Ishikawa (cell line): ENCODE measurements around the gene SAXO2.

ENCODE experiments used
- CEBPB ChIP-seq: IDR thresholded peaks from 2 replicates; pipeline ENCODE4 v1.6.1; 2012
- CREB1 ChIP-seq: IDR thresholded peaks from 2 replicates; pipeline ENCODE4 v1.6.1; 2012; ENCODE audit warnings: low read depth
- EGR1 ChIP-seq: IDR thresholded peaks from 2 replicates; pipeline ENCODE4 v1.6.1; 2012
- EP300 ChIP-seq: IDR thresholded peaks from 2 replicates; pipeline ENCODE4 v1.6.1; 2012; ENCODE audit warnings: borderline replicate concordance
- FOXM1 ChIP-seq: IDR thresholded peaks from 2 replicates; pipeline ENCODE4 v1.6.1; 2012; ENCODE audit warnings: low read depth, borderline replicate concordance
- NFIC ChIP-seq: IDR thresholded peaks from 2 replicates; pipeline ENCODE4 v1.6.1; 2012
- RAD21 ChIP-seq: IDR thresholded peaks from 2 replicates; pipeline ENCODE4 v1.6.1; 2012; ENCODE audit warnings: low read depth
- REST ChIP-seq: IDR thresholded peaks from 2 replicates; pipeline ENCODE4 v1.6.1; 2012; ENCODE audit warnings: low read depth, mild to moderate bottlenecking
- TAF1 ChIP-seq: IDR thresholded peaks from 2 replicates; pipeline ENCODE4 v1.6.1; 2012; ENCODE audit warnings: low read depth, mild to moderate bottlenecking
- TCF12 ChIP-seq: IDR thresholded peaks from 2 replicates; pipeline ENCODE4 v1.6.1; 2012; ENCODE audit warnings: low read depth
- TEAD4 ChIP-seq: IDR thresholded peaks from 2 replicates; pipeline ENCODE4 v1.6.1; 2012
- YY1 ChIP-seq: IDR thresholded peaks from 2 replicates; pipeline ENCODE4 v1.6.1; 2012; ENCODE audit warnings: low read depth
- ZBTB7A ChIP-seq: IDR thresholded peaks from 2 replicates; pipeline ENCODE4 v1.6.1; 2012; ENCODE audit warnings: low read depth
- TF ChIP-seq, protein P1 (sequence below): IDR thresholded peaks from 2 replicates; pipeline ENCODE4 v1.6.1; 2012
- TF ChIP-seq, protein P2 (sequence below): IDR thresholded peaks from 2 replicates; pipeline ENCODE4 v1.6.1; 2012

The SAXO2 gene

GRCh38 chr15:82294061-82294690 is 31.6 kb downstream of the SAXO2 start:
- TF ChIP-seq NFIC (peak; percentile 70), EP300 (peak; percentile 68; the same call in 1 of the 2 replicates), YY1 (no peak), EGR1 (no peak), TCF12 (peak; percentile 76), REST (no peak), ZBTB7A (no peak), CREB1 (no peak), TEAD4 (peak; percentile 44; the same call in 1 of the 2 replicates), FOXM1 (0 out of 2 replicates have a peak, but pooled peaks have one; percentile 31), RAD21 (no peak), CEBPB (no peak), TAF1 (no peak)
- TF ChIP-seq, protein P1, sequence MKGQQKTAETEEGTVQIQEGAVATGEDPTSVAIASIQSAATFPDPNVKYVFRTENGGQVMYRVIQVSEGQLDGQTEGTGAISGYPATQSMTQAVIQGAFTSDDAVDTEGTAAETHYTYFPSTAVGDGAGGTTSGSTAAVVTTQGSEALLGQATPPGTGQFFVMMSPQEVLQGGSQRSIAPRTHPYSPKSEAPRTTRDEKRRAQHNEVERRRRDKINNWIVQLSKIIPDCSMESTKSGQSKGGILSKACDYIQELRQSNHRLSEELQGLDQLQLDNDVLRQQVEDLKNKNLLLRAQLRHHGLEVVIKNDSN, result no peak
- TF ChIP-seq, protein P2, sequence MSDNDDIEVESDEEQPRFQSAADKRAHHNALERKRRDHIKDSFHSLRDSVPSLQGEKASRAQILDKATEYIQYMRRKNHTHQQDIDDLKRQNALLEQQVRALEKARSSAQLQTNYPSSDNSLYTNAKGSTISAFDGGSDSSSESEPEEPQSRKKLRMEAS, result peak; percentile 57

GRCh38 chr15:82297546-82297945 is 34.9 kb downstream of the SAXO2 start:
- TF ChIP-seq CREB1 (no peak), EP300 (no peak), ZBTB7A (no peak), TAF1 (no peak), YY1 (no peak), REST (no peak), TCF12 (no peak), EGR1 (no peak), FOXM1 (no peak), CEBPB (no peak), RAD21 (no peak)
- TF ChIP-seq, protein P1, result no peak
- TF ChIP-seq, protein P2, result no peak

GRCh38 chr15:82298032-82298431 is 35.4 kb downstream of the SAXO2 start:
- TF ChIP-seq TCF12 (no peak), RAD21 (no peak), ZBTB7A (no peak), EGR1 (no peak)

- no peak for TF ChIP-seq NFIC
- no peak for TF ChIP-seq EP300
- no peak for TF ChIP-seq YY1
- TF ChIP-seq EGR1, result no peak
- no peak for TF ChIP-seq TAF1
- TF ChIP-seq, protein P2, result no peak
- TF ChIP-seq FOXM1, result no peak
- TF ChIP-seq TEAD4, result no peak
- TF ChIP-seq ZBTB7A, result no peak
- TF ChIP-seq CREB1, result no peak
- no peak for TF ChIP-seq CEBPB
- TF ChIP-seq RAD21, result no peak
- no peak for TF ChIP-seq TCF12
- no peak for TF ChIP-seq REST
- TF ChIP-seq, protein P1, result no peak
Observed at GRCh38 chr15:82298520-82298919, 35.9 kb downstream of the SAXO2 start.
